ENCODE results near the gene MYCBP2. TPM values are rescaled to one million over a fixed set of nuclear protein-coding genes. Genes with fewer than 3 reads are reported as not detected.
A peak's percentile ranks its signal among the peaks of the same experiment; 100 is the strongest.

MYCBP2 gene
- total RNA-seq, 1 donor from 2014 or later = 91.6 TPM

DNA sequence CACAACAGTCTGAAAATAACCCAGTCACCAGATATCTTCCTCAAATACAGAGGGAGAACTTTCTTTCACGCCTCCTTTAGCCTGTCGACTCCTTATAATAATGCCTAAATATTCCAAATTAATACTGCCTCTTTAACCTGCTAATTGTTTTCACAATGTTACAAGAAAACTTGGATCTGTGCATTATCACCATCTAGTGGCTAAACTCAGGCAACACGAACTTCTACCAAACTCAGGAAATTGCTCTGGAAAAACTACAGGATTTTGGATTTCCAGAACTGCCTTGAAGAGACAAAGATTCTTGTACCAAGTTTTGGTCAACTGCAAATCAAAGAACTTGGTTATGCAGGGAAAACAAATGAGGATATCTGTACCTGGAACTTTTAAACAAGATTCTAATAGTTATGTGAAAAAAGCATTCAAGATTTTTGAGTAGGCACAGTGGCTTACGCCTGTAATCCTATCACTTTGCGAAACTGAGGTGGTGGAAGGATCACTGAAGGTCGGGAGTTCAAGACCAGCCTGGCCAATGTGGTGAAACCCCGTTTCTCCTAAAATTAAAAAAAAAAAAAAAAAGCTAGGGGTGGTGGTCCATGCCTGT is 324.2 kb downstream of the MYCBP2 start:
- H3K27ac ChIP-seq = no peak overlapping the region
- TF ChIP-seq, protein P1, sequence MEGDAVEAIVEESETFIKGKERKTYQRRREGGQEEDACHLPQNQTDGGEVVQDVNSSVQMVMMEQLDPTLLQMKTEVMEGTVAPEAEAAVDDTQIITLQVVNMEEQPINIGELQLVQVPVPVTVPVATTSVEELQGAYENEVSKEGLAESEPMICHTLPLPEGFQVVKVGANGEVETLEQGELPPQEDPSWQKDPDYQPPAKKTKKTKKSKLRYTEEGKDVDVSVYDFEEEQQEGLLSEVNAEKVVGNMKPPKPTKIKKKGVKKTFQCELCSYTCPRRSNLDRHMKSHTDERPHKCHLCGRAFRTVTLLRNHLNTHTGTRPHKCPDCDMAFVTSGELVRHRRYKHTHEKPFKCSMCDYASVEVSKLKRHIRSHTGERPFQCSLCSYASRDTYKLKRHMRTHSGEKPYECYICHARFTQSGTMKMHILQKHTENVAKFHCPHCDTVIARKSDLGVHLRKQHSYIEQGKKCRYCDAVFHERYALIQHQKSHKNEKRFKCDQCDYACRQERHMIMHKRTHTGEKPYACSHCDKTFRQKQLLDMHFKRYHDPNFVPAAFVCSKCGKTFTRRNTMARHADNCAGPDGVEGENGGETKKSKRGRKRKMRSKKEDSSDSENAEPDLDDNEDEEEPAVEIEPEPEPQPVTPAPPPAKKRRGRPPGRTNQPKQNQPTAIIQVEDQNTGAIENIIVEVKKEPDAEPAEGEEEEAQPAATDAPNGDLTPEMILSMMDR (IDR thresholded peaks at IDR 0.05) = peak; percentile 58
- DNase-seq (no peak), ATAC-seq (peak in 1 of 2 donors; percentile 58)
- peaks cover 26% of the 10 kb centered on the region for H3K4me1 ChIP-seq
- H3K36me3 ChIP-seq = peaks cover 46% of the 10 kb centered on the region
- H3K4me3 ChIP-seq = no peak overlapping the region
- intact Hi-C loops (cut with DNase I) = no loop called here
- H3K27me3 ChIP-seq (ENCODE audit: low read depth) = no peaks in the 10 kb centered on the region
- H3K9me3 ChIP-seq = no peaks in the 10 kb centered on the region

GRCh38 chr13:77001963-77002587 is 324.8 kb downstream of the MYCBP2 start:
- Histone ChIP-seq H3K4me1 (peaks cover 25% of the 10 kb centered on the region), H3K27me3 (ENCODE audit: low read depth) (no peaks in the 10 kb centered on the region), H3K9me3 (no peaks in the 10 kb centered on the region), H3K27ac (no peak overlapping the region), H3K4me3 (no peak overlapping the region), H3K36me3 (peaks cover 42% of the 10 kb centered on the region)
- intact Hi-C loops (cut with DNase I) = no loop called here
- DNase-seq (no peak), ATAC-seq (peak in 1 of 2 donors; percentile 44)
- TF ChIP-seq, protein P1 (IDR thresholded peaks at IDR 0.05) = no peak

- ATAC-seq = peak in 1 of 2 donors; percentile 31
- Histone ChIP-seq H3K4me3 (no peak overlapping the region), H3K9me3 (no peaks in the 10 kb centered on the region), H3K27ac (no peak overlapping the region), H3K4me1 (peaks cover 24% of the 10 kb centered on the region), H3K27me3 (ENCODE audit: low read depth) (no peaks in the 10 kb centered on the region), H3K36me3 (peaks cover 42% of the 10 kb centered on the region)
- TF ChIP-seq, protein P1 (IDR thresholded peaks at IDR 0.05) = no peak
- no peak for DNase-seq
- intact Hi-C loops (cut with DNase I) = no loop called here
These were observed 325.4 kb downstream of the MYCBP2 start for GRCh38 chr13:77001540-77001939.

DNA sequence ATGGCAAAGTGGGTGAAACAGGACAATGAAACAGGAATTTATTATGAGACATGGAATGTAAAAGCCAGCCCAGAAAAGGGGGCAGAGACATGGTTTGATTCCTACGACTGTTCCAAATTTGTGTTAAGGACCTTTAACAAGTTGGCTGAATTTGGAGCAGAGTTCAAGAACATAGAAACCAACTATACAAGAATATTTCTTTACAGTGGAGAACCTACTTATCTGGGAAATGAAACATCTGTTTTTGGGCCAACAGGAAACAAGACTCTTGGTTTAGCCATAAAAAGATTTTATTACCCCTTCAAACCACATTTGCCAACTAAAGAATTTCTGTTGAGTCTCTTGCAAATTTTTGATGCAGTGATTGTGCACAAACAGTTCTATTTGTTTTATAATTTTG is 326.4 kb downstream of the MYCBP2 start:
- intact Hi-C loops (cut with DNase I) = no loop called here
- H3K9me3 ChIP-seq = no peaks in the 10 kb centered on the region
- peaks cover 43% of the 10 kb centered on the region for H3K36me3 ChIP-seq
- H3K27ac ChIP-seq = no peak overlapping the region
- H3K4me1 ChIP-seq = peaks cover 20% of the 10 kb centered on the region
- TF ChIP-seq, protein P1 (IDR thresholded peaks at IDR 0.05) = no peak
- H3K27me3 ChIP-seq (ENCODE audit: low read depth) = no peaks in the 10 kb centered on the region
- ATAC-seq (no peak), DNase-seq (no peak)
- H3K4me3 ChIP-seq = no peak overlapping the region

Other genes starting within 250 kb of the MYCBP2 start
- gene SCEL, start 208.6 kb upstream of the MYCBP2 start, total RNA-seq = 54.8 TPM